ENCODE measurements around the gene PPFIBP2. TPM values are rescaled to one million over a fixed set of nuclear protein-coding genes. Genes with fewer than 3 reads are reported as not detected.
"Not testable (repeated sequence)": the region's sequence is repeated elsewhere in the genome, so short reads cannot be mapped to it uniquely, and the experiment has no call there.

PPFIBP2 gene
- polyA plus RNA-seq, 4 donors, result 44.6 to 73.6 (median 48.5) TPM

- DNase-seq (ENCODE audit: low read depth in 4 of 4, low spot score in 3 of 4), result no peak
Observed at GRCh38 chr11:7495882-7496551, 17.8 kb upstream of the PPFIBP2 start.

- no peak for DNase-seq (ENCODE audit: low read depth in 4 of 4, low spot score in 3 of 4)
Observed at GRCh38 chr11:7498193-7498592, 15.6 kb upstream of the PPFIBP2 start.

- DNase-seq (ENCODE audit: low read depth in 4 of 4, low spot score in 3 of 4), result no peak
Observed at GRCh38 chr11:7499081-7499480, 14.7 kb upstream of the PPFIBP2 start.

- no peak for DNase-seq (ENCODE audit: low read depth in 4 of 4, low spot score in 3 of 4)
Observed at GRCh38 chr11:7500251-7500650, 13.5 kb upstream of the PPFIBP2 start.

- DNase-seq (ENCODE audit: low read depth in 4 of 4, low spot score in 3 of 4), result no peak
Observed at GRCh38 chr11:7501251-7501650, 12.5 kb upstream of the PPFIBP2 start.

GRCh38 chr11:7501894-7502293 is 11.9 kb upstream of the PPFIBP2 start:
- no peak for DNase-seq (ENCODE audit: low read depth in 4 of 4, low spot score in 3 of 4)

- DNase-seq (ENCODE audit: low read depth in 4 of 4, low spot score in 3 of 4), result no peak
Observed at GRCh38 chr11:7506243-7506642, 7.6 kb upstream of the PPFIBP2 start.

- DNase-seq (ENCODE audit: low read depth in 4 of 4, low spot score in 3 of 4), result no peak
Observed at GRCh38 chr11:7508087-7508486, 5.7 kb upstream of the PPFIBP2 start.

- DNase-seq (ENCODE audit: low read depth in 4 of 4, low spot score in 3 of 4), result no peak
Observed at GRCh38 chr11:7509966-7510365, 3.8 kb upstream of the PPFIBP2 start.

GRCh38 chr11:7511401-7511800 is 2.4 kb upstream of the PPFIBP2 start:
- no peak for DNase-seq (ENCODE audit: low read depth in 4 of 4, low spot score in 3 of 4)

- peak in 1 of 4 donors; percentile 40 for DNase-seq (ENCODE audit: low read depth in 4 of 4, low spot score in 3 of 4)
Observed at GRCh38 chr11:7512525-7513233, 1.1 kb upstream of the PPFIBP2 start.

- no peak for DNase-seq (ENCODE audit: low read depth in 4 of 4, low spot score in 3 of 4)
Observed at GRCh38 chr11:7514099-7514591, 346 bp downstream of the PPFIBP2 start.

GRCh38 chr11:7515447-7515886 is 1.7 kb downstream of the PPFIBP2 start:
- no peak for DNase-seq (ENCODE audit: low read depth in 4 of 4, low spot score in 3 of 4)

- DNase-seq (ENCODE audit: low read depth in 4 of 4, low spot score in 3 of 4), result no peak
Observed at GRCh38 chr11:7516475-7516874, 2.7 kb downstream of the PPFIBP2 start.

GRCh38 chr11:7517743-7518142 is 3.9 kb downstream of the PPFIBP2 start:
- not testable (repeated sequence) for DNase-seq (ENCODE audit: low read depth in 4 of 4, low spot score in 3 of 4)

GRCh38 chr11:7518811-7519562 is 5.2 kb downstream of the PPFIBP2 start:
- DNase-seq (ENCODE audit: low read depth in 4 of 4, low spot score in 3 of 4), result no peak

GRCh38 chr11:7520011-7520942 is 6.5 kb downstream of the PPFIBP2 start:
- DNase-seq (ENCODE audit: low read depth in 4 of 4, low spot score in 3 of 4), result no peak

GRCh38 chr11:7520981-7521487 is 7.2 kb downstream of the PPFIBP2 start:
- DNase-seq (ENCODE audit: low read depth in 4 of 4, low spot score in 3 of 4), result no peak

GRCh38 chr11:7522121-7522520 is 8.3 kb downstream of the PPFIBP2 start:
- no peak for DNase-seq (ENCODE audit: low read depth in 4 of 4, low spot score in 3 of 4)

GRCh38 chr11:7522546-7522945 is 8.7 kb downstream of the PPFIBP2 start:
- no peak for DNase-seq (ENCODE audit: low read depth in 4 of 4, low spot score in 3 of 4)

Measured in right renal pelvis (tissue), 4 donors.